HEK293 (cell line): ENCODE data around the gene PMVK.

Experiments used
- GLI4 ChIP-seq: fragments of 450-650 bp; formaldehyde crosslinking; IDR thresholded peaks from 2 replicates; pipeline ENCODE4 v1.5.1; 2016; ENCODE audit warnings: missing biosample characterization, missing genetic modification characterization
- KLF1 ChIP-seq: fragments of 450-650 bp; formaldehyde crosslinking; IDR thresholded peaks from 2 replicates; pipeline ENCODE4 v1.5.1; 2016; ENCODE audit warnings: missing biosample characterization, missing genetic modification characterization
- ZNF169 ChIP-seq: fragments of 450-650 bp; formaldehyde crosslinking; IDR thresholded peaks from 2 replicates; pipeline ENCODE4 v1.5.1; 2016; ENCODE audit warnings: missing biosample characterization, missing genetic modification characterization
- ZNF530 ChIP-seq: fragments of 450-650 bp; formaldehyde crosslinking; IDR thresholded peaks from 2 replicates; pipeline ENCODE4 v1.5.1; 2016; ENCODE audit warnings: low read depth, missing biosample characterization, missing genetic modification characterization
- ZNF707 ChIP-seq: fragments of 450-650 bp; formaldehyde crosslinking; IDR thresholded peaks from 2 replicates; pipeline ENCODE4 v1.5.1; 2016; ENCODE audit warnings: missing biosample characterization, missing genetic modification characterization
- ZNF791 ChIP-seq: fragments of 450-650 bp; formaldehyde crosslinking; IDR thresholded peaks from 2 replicates; pipeline ENCODE4 v1.5.1; 2016; ENCODE audit warnings: missing biosample characterization, missing genetic modification characterization
- TF ChIP-seq, protein P1 (sequence below): IDR thresholded peaks from 2 replicates; pipeline ENCODE4 v1.6.1; 2011; ENCODE audit warnings: mild to moderate bottlenecking, low read depth, low read length, borderline replicate concordance
- TF ChIP-seq, protein P2 (sequence below): fragments of 450-650 bp; formaldehyde crosslinking; IDR thresholded peaks from 2 replicates; pipeline ENCODE4 v1.5.1; 2016; ENCODE audit warnings: missing biosample characterization, missing genetic modification characterization, low read depth
- TF ChIP-seq, protein P3 (sequence below): fragments of 450-650 bp; formaldehyde crosslinking; IDR thresholded peaks from 2 replicates; pipeline ENCODE4 v1.5.1; 2016; ENCODE audit warnings: missing biosample characterization, missing genetic modification characterization
- TF ChIP-seq, protein P4 (sequence below): fragments of 450-650 bp; formaldehyde crosslinking; IDR thresholded peaks from 2 replicates; pipeline ENCODE4 v1.5.1; 2016; ENCODE audit warnings: missing biosample characterization, missing genetic modification characterization

DNA sequence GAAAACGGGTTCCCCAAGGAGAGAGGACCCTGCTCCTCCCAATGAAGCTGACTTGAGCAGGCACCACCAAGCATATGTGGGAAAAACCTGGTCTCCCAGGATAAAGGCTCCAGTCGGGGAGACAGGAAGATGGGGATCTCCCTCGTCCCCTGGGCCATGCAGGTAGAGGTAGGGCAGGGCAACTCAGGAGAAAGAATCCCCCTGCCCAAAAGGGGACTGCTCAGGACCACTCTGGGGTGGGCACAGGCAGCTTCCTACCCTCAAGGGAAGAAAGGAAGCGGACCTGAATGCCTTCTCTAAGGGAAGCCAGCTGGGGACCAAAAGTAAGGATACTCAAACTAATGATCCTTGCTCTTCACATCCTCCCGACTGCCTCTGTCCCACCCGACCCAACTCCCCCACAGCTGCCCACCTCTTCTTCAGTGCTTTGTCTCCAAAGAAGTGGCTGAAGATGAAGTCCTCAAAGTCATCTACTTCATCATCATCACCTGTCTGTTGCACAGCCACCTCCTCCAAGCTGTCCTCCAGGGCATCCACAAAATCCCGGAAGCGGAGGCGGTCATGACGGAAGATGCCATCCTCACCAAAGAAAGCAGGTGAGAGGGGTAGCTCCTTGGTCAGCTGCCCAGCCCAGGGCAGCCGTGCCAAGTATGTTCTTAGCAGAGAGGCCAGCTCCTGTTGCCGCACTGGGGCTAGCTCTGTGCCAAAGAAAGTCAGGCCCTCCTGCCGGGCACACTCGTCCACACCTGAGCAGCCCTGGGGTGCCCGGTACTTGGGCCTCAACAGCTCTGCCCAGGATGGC is 8.8 kb upstream of the PMVK start:
- TF ChIP-seq GLI4 (tag by site-specific recombination) (no peak), ZNF530 (no peak), KLF1 (tag by site-specific recombination) (no peak), ZNF791 (tag by site-specific recombination) (no peak), ZNF707 (tag by site-specific recombination) (no peak), ZNF169 (tag by site-specific recombination) (no peak)
- TF ChIP-seq, protein P1, sequence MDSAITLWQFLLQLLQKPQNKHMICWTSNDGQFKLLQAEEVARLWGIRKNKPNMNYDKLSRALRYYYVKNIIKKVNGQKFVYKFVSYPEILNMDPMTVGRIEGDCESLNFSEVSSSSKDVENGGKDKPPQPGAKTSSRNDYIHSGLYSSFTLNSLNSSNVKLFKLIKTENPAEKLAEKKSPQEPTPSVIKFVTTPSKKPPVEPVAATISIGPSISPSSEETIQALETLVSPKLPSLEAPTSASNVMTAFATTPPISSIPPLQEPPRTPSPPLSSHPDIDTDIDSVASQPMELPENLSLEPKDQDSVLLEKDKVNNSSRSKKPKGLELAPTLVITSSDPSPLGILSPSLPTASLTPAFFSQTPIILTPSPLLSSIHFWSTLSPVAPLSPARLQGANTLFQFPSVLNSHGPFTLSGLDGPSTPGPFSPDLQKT = no peak
- TF ChIP-seq, protein P2, sequence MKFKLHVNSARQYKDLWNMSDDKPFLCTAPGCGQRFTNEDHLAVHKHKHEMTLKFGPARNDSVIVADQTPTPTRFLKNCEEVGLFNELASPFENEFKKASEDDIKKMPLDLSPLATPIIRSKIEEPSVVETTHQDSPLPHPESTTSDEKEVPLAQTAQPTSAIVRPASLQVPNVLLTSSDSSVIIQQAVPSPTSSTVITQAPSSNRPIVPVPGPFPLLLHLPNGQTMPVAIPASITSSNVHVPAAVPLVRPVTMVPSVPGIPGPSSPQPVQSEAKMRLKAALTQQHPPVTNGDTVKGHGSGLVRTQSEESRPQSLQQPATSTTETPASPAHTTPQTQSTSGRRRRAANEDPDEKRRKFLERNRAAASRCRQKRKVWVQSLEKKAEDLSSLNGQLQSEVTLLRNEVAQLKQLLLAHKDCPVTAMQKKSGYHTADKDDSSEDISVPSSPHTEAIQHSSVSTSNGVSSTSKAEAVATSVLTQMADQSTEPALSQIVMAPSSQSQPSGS (tag by site-specific recombination) = no peak
- TF ChIP-seq, protein P3, sequence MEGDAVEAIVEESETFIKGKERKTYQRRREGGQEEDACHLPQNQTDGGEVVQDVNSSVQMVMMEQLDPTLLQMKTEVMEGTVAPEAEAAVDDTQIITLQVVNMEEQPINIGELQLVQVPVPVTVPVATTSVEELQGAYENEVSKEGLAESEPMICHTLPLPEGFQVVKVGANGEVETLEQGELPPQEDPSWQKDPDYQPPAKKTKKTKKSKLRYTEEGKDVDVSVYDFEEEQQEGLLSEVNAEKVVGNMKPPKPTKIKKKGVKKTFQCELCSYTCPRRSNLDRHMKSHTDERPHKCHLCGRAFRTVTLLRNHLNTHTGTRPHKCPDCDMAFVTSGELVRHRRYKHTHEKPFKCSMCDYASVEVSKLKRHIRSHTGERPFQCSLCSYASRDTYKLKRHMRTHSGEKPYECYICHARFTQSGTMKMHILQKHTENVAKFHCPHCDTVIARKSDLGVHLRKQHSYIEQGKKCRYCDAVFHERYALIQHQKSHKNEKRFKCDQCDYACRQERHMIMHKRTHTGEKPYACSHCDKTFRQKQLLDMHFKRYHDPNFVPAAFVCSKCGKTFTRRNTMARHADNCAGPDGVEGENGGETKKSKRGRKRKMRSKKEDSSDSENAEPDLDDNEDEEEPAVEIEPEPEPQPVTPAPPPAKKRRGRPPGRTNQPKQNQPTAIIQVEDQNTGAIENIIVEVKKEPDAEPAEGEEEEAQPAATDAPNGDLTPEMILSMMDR (tag by site-specific recombination) = no peak
- TF ChIP-seq, protein P4, sequence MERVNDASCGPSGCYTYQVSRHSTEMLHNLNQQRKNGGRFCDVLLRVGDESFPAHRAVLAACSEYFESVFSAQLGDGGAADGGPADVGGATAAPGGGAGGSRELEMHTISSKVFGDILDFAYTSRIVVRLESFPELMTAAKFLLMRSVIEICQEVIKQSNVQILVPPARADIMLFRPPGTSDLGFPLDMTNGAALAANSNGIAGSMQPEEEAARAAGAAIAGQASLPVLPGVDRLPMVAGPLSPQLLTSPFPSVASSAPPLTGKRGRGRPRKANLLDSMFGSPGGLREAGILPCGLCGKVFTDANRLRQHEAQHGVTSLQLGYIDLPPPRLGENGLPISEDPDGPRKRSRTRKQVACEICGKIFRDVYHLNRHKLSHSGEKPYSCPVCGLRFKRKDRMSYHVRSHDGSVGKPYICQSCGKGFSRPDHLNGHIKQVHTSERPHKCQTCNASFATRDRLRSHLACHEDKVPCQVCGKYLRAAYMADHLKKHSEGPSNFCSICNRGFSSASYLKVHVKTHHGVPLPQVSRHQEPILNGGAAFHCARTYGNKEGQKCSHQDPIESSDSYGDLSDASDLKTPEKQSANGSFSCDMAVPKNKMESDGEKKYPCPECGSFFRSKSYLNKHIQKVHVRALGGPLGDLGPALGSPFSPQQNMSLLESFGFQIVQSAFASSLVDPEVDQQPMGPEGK (tag by site-specific recombination) = no peak
